Transverse colon (tissue), 4 donors: ENCODE results near the gene FOXN4.

Experiments used
- POLR2A ChIP-seq: fragments of 450-650 bp; IDR thresholded peaks from one replicate; pipeline ENCODE4 v1.6.1; 2016; ENCODE audit warnings: antibody characterized with exemption, mild to moderate bottlenecking, moderate library complexity
- POLR2AphosphoS5 ChIP-seq, 3 donors: sonication (generic); formaldehyde crosslinking; IDR thresholded peaks; one replicate each; pipeline ENCODE4 v1.6.1; 2016; ENCODE audit warnings: antibody characterized with exemption in 3 of 3
- TF ChIP-seq, protein P1 (sequence below), 5 experiments: fragments of 200-600 bp in 3 of 5; fragments of 450-650 bp in 2 of 5; sonication (generic) in 3 of 5; IDR thresholded peaks; 1 replicate in 2 of 5; 2 replicates in 3 of 5; pipeline ENCODE4 v1.5.1; 2016 to 2017; ENCODE audit warnings: antibody characterized with exemption in 5 of 5, inconsistent platforms in 3 of 5, mild to moderate bottlenecking in 2 of 5, moderate library complexity in 1 of 5

DNA sequence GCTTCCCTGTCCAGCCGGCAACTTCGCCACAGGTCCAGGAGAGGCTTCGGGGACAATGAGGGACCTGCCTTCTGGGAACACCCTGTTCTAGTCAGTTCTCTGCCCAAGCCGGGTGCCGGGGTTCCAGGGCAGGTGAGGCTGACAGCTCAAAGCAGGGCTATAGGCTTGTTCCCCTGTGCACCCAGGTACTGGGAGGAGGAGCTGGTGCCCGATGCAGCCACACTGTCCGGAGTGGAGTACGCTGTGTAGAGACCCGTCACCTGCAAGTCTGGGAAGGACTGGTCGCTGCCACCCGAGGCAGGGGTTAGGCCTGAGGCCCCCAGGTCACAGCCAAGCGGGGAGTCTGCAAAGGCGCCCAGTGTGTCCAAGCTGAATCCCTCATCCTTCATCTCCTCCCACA is 29.6 kb downstream of the FOXN4 start:
- TF ChIP-seq, protein P1, sequence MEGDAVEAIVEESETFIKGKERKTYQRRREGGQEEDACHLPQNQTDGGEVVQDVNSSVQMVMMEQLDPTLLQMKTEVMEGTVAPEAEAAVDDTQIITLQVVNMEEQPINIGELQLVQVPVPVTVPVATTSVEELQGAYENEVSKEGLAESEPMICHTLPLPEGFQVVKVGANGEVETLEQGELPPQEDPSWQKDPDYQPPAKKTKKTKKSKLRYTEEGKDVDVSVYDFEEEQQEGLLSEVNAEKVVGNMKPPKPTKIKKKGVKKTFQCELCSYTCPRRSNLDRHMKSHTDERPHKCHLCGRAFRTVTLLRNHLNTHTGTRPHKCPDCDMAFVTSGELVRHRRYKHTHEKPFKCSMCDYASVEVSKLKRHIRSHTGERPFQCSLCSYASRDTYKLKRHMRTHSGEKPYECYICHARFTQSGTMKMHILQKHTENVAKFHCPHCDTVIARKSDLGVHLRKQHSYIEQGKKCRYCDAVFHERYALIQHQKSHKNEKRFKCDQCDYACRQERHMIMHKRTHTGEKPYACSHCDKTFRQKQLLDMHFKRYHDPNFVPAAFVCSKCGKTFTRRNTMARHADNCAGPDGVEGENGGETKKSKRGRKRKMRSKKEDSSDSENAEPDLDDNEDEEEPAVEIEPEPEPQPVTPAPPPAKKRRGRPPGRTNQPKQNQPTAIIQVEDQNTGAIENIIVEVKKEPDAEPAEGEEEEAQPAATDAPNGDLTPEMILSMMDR (IDR thresholded peaks at IDR 0.05): no peak
- TF ChIP-seq POLR2A: no peak
- TF ChIP-seq POLR2AphosphoS5 (IDR thresholded peaks at IDR 0.05): no peak
